ENCODE measurements around the gene DGKZ. TPM values are rescaled to one million over a fixed set of nuclear protein-coding genes. Genes with fewer than 3 reads are reported as not detected.

Gene DGKZ
- total and polyA plus RNA-seq, 10 of the 15 experiments (the other 5 are each of a cell fraction or from before 2014, with no cell fraction given) = 0.50 to 78.4 (median 39.5) TPM

DNA sequence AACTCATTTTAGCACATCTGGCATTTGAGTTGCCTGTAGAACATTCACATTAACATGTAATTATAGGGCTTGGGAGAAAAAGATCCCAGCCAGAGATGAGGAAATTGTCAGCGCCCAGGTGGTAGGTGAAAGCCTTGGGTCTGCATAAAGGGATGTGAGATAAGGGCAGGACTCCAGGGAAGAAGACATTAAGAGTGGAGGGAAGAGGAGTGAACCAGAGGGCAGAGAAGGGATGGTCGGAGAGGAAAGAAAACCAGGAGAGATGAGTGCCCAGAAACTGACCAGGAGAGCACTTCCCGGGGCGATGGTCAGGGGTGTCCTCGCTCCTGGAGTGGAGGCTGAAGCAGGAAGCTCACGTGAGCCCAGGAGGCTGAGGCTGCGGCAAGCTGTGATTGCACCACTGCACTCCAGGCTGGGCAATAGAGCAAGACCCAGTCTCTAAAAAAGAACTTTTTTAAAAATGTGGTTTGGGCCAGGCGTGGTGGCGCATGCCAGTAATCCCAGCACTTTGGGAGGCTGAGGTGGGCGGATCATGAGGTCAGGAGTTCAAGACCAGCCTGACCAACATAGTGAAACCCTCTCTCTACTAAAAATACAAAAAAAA is 20.3 kb upstream of the DGKZ start (continued):
- no peak for TF ChIP-seq E2F8 (IDR thresholded peaks at IDR 0.05; ENCODE audit: low read depth, partially characterized antibody)
- TF ChIP-seq, protein P1, sequence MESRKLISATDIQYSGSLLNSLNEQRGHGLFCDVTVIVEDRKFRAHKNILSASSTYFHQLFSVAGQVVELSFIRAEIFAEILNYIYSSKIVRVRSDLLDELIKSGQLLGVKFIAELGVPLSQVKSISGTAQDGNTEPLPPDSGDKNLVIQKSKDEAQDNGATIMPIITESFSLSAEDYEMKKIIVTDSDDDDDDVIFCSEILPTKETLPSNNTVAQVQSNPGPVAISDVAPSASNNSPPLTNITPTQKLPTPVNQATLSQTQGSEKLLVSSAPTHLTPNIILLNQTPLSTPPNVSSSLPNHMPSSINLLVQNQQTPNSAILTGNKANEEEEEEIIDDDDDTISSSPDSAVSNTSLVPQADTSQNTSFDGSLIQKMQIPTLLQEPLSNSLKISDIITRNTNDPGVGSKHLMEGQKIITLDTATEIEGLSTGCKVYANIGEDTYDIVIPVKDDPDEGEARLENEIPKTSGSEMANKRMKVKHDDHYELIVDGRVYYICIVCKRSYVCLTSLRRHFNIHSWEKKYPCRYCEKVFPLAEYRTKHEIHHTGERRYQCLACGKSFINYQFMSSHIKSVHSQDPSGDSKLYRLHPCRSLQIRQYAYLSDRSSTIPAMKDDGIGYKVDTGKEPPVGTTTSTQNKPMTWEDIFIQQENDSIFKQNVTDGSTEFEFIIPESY (IDR thresholded peaks at IDR 0.05) = no peak
- TF ChIP-seq, protein P2, sequence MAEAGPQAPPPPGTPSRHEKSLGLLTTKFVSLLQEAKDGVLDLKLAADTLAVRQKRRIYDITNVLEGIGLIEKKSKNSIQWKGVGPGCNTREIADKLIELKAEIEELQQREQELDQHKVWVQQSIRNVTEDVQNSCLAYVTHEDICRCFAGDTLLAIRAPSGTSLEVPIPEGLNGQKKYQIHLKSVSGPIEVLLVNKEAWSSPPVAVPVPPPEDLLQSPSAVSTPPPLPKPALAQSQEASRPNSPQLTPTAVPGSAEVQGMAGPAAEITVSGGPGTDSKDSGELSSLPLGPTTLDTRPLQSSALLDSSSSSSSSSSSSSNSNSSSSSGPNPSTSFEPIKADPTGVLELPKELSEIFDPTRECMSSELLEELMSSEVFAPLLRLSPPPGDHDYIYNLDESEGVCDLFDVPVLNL (IDR thresholded peaks at IDR 0.05; ENCODE audit: low read depth, low read length) = no peak

DNA sequence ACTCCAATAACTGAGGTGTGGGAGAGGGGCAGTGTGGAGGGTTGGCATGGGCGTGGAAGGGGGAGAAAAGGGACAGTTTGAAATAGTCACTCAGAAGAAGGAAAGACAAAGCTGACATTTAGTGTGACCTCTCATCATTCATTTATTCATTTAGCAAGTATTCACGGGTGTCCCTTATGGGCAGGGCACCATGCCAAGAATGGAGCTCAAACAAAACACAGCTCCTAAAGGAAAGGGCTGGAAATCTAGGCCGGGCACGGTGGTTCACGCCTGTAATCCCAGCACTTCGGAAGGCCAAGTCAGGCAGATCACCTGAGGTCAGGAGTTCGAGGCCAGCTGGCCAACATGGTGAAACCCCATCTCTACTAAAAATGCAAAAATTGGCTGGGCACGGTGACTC is 19.4 kb upstream of the DGKZ start:
- Histone ChIP-seq H3K4me1 (ENCODE audit: control insufficient read depth, insufficient read depth, low read length) (no peaks in the 10 kb centered on the region; the same call in 1 of the 2 replicates), H4K20me1 (ENCODE audit: control insufficient read depth, insufficient read depth) (no peaks in the 10 kb centered on the region), H3K9me3 (replicated peaks; ENCODE audit: control insufficient read depth, insufficient read depth, low read length) (no peaks in the 10 kb centered on the region), H3K79me2 (ENCODE audit: control insufficient read depth, insufficient read depth, low read length) (no peaks in the 10 kb centered on the region), H3K36me3 (ENCODE audit: control insufficient read depth in 2 of 2, insufficient read depth in 2 of 2, low read length in 1 of 2) (no peaks in the 10 kb centered on the region), H3K4me2 (ENCODE audit: control insufficient read depth, insufficient read depth) (no peak overlapping the region), H3K27me3 (replicated peaks in 1 of 2; ENCODE audit: control insufficient read depth in 2 of 2, insufficient read depth in 2 of 2, low read length in 1 of 2) (peaks cover 8 to 19% of the 10 kb centered on the region in 2 experiments), H2AFZ (ENCODE audit: control insufficient read depth, low read depth, low read length) (no peak overlapping the region), H3K27ac (ENCODE audit: control insufficient read depth, insufficient read depth) (no peak overlapping the region), H3K4me3 (no peak overlapping the region), H3K9ac (ENCODE audit: control insufficient read depth, insufficient read depth, low read length) (no peak overlapping the region)
- ChIA-PET RAD21 (ENCODE audit: unreplicated experiment) (interaction anchor here (1.3 kb wide), 1 partner anchor 12 kb away, joined by 3 read pairs; no protein-coding TSS in a partner anchor), POLR2A (no interaction called here), SMC1A (ENCODE audit: uncharacterized antibody, unreplicated experiment) (interaction anchor here (1.5 kb wide), 1 partner anchor 18 kb away, joined by 3 read pairs; no protein-coding TSS in a partner anchor), CTCF (interaction anchor here (1.0 kb wide), 2 partner anchors 12 to 14 kb away, joined by 4 read pairs; no protein-coding TSS in a partner anchor)
- in situ Hi-C loops (cut with MboI) = no loop called here
- no TSS peak for BruUV-seq (replicated peaks)
- 47% methylated on average over 8 of the region's 8 CpGs for WGBS (ENCODE audit: insufficient coverage, insufficient replicate concordance, low lambda C conversion rate, missing lambda C conversion rate)
- intact Hi-C loops (cut with micrococcal nuclease; ENCODE audit: unreplicated experiment) = no loop called here
- ATAC-seq (no peak), DNase-seq (ENCODE audit: low read depth, low spot score) (no peak), FAIRE-seq (no peak)
- TF ChIP-seq, protein P3, sequence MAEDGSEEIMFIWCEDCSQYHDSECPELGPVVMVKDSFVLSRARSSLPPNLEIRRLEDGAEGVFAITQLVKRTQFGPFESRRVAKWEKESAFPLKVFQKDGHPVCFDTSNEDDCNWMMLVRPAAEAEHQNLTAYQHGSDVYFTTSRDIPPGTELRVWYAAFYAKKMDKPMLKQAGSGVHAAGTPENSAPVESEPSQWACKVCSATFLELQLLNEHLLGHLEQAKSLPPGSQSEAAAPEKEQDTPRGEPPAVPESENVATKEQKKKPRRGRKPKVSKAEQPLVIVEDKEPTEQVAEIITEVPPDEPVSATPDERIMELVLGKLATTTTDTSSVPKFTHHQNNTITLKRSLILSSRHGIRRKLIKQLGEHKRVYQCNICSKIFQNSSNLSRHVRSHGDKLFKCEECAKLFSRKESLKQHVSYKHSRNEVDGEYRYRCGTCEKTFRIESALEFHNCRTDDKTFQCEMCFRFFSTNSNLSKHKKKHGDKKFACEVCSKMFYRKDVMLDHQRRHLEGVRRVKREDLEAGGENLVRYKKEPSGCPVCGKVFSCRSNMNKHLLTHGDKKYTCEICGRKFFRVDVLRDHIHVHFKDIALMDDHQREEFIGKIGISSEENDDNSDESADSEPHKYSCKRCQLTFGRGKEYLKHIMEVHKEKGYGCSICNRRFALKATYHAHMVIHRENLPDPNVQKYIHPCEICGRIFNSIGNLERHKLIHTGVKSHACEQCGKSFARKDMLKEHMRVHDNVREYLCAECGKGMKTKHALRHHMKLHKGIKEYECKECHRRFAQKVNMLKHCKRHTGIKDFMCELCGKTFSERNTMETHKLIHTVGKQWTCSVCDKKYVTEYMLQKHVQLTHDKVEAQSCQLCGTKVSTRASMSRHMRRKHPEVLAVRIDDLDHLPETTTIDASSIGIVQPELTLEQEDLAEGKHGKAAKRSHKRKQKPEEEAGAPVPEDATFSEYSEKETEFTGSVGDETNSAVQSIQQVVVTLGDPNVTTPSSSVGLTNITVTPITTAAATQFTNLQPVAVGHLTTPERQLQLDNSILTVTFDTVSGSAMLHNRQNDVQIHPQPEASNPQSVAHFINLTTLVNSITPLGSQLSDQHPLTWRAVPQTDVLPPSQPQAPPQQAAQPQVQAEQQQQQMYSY (CRISPR knock-in tag; IDR thresholded peaks at IDR 0.05) = no peak
- TF ChIP-seq SMAD5 (IDR thresholded peaks at IDR 0.05; ENCODE audit: low read depth) (no peak), USF2 (IDR thresholded peaks at IDR 0.05; ENCODE audit: borderline replicate concordance, low read depth, low read length) (no peak), SPI1 (IDR thresholded peaks at IDR 0.05; ENCODE audit: borderline replicate concordance, insufficient read depth, low read depth, low read length) (no peak), BRCA1 (IDR thresholded peaks at IDR 0.05; ENCODE audit: low read depth, low read length) (no peak)

All from GM12878 (cell line).